Sigmoid colon (tissue), 4 donors: ENCODE results near the gene COL5A2.

Source experiments
- CTCF ChIP-seq, 4 experiments: fragments of 450-650 bp in 3 of 4; fragments of 200-600 bp in 1 of 4; IDR thresholded peaks; one replicate each; pipeline ENCODE4 v1.5.1; 2016 to 2019; ENCODE audit warnings: antibody characterized with exemption in 4 of 4, mild to moderate bottlenecking in 3 of 4, moderate library complexity in 2 of 4
- POLR2A ChIP-seq, 2 donors: fragments of 450-650 bp; IDR thresholded peaks; one replicate each; pipeline ENCODE4 v1.6.1; 2016; ENCODE audit warnings: antibody characterized with exemption in 2 of 2, mild to moderate bottlenecking in 2 of 2, moderate library complexity in 2 of 2
- POLR2AphosphoS5 ChIP-seq, 4 donors: sonication (generic); formaldehyde crosslinking; IDR thresholded peaks; one replicate each; pipeline ENCODE4 v1.6.1; 2017; ENCODE audit warnings: antibody characterized with exemption in 4 of 4

DNA sequence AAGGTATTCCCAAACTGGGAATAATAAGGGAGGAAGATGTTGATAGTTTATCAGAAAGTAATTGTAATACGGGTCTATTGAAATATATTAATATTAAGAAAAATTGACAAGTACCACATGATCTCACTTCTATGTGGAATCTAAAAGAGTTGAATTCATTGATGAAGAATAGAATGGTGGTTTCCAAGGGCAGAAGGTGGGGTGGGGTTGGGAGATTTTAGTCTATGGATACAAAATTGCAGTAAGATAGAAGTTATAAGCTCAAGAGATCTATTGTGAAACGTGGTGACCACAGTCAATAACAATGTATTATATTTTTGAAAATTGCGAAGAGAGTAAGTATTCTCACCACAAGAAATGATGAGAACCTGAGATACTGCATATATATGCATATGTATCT is 166.5 kb downstream of the COL5A2 start:
- TF ChIP-seq POLR2A (IDR thresholded peaks at IDR 0.05) (no peak), CTCF (IDR thresholded peaks at IDR 0.05) (no peak), POLR2AphosphoS5 (IDR thresholded peaks at IDR 0.05) (no peak)
